Activated CD8-positive, alpha-beta memory T cell treated with anti-CD3 and anti-CD28 coated beads for 48 hours (primary cell): ENCODE data around the gene PRLHR.
"Not testable (repeated sequence)": the region's sequence is repeated elsewhere in the genome, so short reads cannot be mapped to it uniquely, and the experiment has no call there.

Experiments
- DNase-seq, 3 experiments: peaks; one replicate each; pipeline ENCODE4 v3.0.0-alpha.2; 2020; ENCODE audit warnings: low read depth in 2 of 3, low spot score in 2 of 3

The PRLHR gene

DNA sequence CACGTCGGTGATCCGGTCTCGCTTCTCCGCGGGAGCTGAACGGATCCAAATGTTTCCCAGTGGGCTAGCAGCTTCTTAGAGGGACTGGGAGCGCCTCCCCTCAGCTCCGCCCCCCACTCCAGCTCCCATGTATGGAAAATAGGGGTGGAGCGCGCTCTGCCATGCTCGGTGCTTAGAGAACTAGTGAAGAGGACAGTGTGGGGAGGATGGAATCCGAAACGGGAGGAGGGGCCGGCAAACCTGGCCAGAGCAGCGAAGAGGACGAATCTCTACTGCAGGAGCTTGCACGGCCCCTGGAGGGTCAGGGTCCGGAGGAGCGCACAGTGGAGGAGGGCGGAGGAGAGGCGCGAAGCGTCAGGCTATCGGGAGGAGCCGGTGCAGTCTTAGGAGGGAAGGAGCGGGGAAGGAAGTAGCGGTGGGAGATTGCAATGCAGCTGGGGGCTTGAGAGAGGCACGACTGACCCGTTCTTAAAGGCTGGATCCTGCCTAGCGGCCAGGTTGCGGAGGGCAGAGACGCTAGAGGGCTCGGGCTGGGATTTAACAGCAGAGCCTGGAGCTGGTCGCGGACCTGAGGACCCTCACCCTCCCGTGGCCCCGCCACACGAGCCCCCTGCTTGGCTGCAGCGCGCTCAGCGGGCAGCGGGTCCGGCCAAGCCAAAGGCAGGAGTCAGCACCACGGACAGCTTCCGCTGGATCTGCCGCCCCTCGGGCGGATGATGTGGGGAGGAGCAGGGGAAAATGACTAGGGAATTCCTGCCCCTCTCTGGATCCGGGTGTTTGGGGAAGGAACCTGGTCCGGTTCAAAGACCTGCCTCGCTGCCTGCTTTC lies at the start of gene PRLHR:
PRLHR (minus strand) TSS at position 51 of the 828 bp plus-strand sequence. CDS start 404 bp downstream, outside the sequence.
- DNase-seq, result no peak

DNA sequence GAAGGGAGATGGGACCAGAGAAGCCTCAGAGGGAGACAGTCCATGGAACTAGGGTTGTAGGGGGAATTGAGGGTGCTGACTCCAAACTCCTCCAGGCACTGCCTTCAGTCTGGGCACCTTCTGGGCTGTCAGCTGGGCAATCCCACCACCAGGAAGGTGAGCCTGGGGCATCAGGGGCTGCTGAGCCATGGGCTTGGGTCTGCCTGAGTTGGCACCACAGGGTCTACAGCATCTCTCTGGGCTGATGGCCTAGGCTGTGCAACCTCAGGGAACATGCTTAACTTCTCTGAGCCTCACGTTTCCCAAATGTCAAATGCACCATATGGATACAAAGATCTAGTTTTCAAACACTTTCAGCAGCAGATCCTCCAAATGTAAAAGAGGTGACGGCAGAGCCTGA lies 46.8 kb upstream of the PRLHR start:
- DNase-seq, result no peak

DNA sequence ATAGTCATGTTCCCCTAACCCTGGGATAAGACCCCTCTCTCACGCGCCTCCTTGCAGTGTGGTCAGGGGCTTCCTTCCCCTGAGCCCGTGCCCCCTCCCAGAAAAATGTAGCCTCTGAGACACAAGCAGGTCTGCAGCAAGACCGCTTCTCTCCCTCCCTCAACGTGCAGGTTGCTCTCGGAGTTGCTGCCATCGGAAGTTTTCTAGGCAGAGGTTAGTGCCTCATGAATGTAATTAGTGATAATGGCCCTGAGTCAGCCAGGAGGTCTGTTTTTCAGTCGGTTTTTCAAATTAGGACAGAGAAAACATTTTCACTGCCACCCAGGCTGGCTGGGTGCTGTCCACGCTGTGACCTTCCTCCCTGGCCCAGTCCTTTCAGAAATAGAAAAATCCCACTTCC lies 43.2 kb upstream of the PRLHR start:
- no peak for DNase-seq

DNA sequence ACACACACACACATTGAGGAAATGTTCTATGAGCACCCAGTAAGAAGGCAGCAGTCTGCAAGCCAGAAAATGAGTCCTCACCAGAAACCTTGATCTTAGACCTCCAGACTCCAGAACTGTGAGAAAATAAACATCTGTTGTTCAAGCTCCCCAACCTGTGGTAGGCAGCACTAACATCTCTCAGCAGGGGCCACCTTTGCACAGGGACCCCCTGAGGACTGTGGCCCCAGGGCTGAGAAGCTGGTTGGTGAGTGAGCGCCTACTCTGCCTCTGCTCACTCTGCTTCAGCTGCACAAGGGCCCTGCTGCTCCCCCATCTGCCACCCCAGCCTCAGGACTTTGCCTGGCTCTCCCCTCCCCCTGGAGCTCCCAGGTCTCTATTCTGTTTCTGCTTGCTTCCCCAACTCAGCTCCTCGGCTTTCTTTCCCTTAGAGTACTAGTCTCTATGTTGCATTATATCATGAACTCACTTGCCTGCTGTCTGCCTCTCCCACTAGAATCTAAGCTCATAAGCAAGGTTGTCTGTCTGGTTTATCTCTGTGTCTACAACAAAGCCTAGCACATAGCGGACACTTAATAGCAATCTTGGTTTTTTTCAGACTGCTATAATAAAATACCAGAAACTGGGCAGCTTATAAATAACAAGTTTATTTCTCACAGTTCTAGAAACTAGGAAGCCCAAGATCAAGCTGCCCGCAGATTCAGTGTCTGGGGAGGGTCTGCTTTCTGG lies 40.4 kb upstream of the PRLHR start:
- DNase-seq, result no peak

DNA sequence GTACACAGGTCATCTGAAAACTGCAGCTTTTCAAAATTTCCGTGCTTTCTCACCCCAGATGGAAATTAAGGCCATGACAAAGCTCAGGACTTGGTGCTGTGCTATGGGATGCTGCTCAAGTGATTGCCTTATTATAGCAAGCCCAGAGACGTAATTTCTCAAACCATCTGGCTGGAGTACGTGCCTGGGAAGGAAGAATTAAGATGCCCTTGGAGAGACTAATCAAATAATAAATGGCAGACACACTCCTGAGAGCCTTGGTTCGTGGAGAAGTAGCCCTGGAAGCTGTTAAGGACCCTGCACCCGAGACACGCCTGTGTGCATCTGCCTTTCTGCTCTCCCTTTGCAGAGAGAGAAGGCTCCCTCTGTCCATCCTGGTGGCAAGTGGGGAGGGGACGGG lies 38.3 kb upstream of the PRLHR start:
- DNase-seq, result no peak

DNA sequence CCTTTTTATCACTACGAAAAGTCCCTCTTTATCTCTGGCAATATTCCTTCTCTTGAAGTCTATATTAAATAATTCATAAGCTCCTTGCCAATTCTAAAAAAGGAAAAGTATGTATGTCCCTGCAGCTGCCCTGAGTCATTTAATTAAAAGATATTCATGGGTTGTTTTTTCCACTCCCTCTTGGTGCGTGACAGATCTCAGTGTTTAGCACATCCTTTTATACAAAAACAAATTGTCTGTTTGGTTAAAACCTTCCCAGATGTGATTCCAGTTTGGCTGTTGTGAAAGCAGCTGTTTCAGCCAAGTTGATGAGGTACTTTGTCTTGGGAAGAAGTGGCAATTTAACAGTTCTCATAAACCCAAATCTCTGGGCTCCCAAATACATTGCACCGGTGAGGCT lies 33.8 kb upstream of the PRLHR start:
- DNase-seq, result no peak

DNA sequence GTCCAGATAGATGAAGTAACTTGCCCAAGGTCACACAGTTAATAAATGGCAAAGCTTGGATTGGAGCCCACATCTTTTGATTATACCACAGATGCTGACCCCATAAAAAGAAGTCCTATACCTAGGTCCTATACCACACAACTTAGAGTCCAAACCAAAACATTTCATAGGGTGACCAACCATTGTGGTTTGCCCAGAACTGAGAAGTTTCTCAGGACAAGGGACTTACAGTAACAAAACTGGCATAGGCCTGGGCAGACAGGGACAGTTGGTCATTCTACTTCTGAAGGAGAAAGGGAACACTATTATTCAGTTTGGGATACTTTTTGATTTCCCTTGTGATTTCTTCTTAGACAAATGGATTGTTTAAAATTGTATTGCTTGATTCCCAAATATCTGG lies 32.9 kb upstream of the PRLHR start:
- no peak for DNase-seq

DNA sequence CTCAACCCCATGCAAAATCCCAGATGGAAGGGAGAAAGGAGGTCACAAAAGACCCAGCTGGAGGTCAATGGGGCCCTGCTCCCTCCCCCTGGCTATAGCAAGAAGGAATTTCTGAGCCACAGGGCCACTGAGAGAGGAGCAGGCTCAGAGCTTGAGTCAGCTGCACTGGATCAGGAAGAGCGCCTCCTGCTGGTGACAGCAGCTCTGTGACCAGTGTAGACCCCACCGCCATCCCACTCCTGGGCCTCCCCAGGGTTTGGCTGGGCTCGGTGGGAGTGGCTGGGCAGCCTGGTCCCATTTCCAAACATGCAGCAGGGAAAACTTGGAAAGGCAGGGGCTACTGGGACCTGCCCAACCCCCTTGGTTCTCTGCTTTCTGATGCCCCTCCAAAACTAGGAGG lies 31.5 kb upstream of the PRLHR start:
- DNase-seq, result no peak

DNA sequence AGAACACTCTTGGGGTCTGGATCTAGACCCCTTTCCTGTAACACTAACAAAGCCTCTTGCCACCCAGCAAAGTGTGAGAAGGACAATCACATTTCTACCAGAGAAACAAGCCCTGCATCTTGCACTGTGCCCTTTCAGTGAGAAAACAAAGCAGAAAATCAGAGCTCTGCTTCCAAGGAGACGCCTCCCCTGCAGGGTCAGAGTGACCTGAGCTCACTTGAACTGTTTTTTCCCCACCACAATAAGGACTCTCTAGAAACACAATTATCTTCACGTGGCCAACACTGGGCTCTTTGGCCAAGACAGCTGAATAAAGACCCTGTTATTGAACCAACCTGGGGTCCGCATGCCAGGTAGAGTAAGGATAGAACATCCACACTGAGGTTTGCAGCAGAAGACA lies 30.1 kb upstream of the PRLHR start:
- no peak for DNase-seq

DNA sequence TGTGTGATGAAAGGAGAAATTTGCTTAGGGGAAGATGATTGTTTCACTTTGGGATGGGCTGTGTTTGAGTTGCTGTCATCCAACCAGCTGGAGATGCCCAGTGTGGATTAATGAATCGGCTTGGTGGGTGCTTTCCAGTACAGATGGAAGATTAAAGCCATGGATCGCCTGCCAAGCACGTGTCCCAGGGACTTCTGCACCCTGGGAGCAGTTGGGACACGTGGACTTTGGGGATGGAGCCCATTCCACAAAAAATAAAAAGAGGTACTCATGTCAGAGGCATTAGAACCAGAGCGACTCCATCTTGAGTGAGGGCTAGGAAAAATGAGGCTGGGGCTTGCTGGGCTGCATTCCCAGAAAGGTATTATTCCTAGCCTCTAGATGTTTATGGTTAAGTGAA lies 29.3 kb upstream of the PRLHR start:
- no peak for DNase-seq

DNA sequence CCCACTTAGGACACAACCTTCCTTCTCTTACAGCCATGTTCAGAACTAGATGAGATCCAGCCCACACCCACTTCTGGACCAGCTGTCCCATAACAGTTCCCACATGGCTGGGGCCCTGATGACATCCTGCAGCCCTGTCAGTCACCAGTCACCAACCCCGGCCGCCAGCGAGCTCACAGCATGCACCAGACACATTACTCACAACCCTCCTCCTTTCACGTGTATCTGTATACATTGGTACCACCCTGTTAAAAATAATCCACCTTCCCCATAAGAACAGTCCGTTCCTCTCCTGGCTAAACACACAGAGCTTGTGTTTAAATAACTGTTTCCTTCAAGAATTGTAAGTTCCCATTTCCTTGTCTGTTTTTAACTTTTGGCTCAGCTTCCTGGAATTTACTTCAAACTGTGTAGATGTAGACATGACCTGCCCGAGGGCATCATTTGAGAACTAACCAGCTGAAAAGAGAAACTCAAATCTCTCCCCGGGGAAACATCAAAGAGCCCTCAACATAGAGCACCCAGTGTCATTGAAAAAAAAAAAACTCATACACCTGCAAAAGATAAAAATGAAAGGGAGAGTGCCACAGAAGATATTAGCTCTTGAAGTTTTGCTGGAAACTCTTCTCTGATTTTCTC lies 26.0 kb upstream of the PRLHR start:
- no peak for DNase-seq

DNA sequence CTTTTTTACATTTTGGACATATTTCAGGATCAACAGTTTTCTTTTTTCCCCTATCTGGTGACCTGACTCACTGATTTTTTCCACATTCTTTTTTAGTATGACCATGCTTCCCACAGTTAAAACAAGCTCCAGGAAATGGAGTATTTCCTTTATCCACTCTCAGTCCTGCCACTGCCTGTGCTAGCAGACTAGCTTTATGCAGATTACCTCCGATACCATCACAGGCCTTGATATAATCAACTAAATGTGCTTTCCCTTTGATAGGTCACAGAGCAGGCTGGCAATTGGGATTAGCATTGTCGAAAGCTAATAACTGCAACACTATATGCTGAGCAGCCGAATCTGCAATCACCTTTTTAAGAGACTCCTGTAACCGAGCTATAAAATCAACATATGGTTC lies 18.4 kb upstream of the PRLHR start:
- not testable (repeated sequence) for DNase-seq

DNA sequence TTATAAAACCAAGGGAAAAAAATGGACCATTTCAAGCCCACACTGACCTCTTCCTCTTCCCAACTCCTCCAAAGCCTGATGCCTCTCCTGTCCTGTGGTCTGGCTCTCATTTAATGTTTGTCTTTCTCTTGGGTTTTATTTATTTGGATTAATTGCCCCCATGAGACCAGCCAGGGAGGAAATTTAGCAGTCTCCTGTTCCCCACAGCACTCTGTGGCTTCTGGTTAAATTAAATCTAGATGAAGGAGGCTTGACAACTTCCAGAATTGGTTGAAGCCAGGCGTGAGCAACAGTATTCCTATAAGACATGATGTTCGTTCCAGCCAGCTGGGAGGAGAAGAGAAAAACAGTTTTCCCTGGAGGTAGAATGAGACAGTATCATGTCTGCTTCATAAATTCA lies 15.1 kb upstream of the PRLHR start:
- no peak for DNase-seq

DNA sequence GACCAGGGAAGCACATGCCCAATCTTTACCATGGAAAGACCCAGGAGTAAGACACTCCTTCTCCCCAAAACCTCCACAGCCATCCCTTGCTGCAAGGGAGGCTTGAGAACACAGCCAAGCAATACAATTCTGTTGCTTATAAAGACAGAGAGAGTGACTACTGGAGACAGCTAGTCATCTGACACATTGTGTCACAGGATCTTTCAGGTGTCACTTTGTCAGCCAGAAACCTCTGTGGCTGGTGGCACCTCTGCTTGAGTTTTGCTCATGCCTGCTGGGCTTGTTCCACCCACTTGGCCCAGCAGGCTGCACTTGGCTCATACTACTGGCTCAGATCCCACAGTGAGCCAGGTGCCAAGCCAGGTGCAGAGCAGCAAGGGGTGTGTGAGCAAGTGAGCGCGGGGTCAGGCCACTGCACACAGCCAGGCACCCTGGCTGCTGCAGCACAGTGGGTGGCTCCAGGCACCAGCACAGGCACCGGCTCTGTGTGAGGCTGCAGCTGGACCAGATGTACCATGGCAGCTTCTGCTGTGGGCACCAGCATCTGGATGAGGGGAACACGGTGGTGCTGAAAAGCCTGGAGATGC lies 12.4 kb upstream of the PRLHR start:
- DNase-seq, result no peak

DNA sequence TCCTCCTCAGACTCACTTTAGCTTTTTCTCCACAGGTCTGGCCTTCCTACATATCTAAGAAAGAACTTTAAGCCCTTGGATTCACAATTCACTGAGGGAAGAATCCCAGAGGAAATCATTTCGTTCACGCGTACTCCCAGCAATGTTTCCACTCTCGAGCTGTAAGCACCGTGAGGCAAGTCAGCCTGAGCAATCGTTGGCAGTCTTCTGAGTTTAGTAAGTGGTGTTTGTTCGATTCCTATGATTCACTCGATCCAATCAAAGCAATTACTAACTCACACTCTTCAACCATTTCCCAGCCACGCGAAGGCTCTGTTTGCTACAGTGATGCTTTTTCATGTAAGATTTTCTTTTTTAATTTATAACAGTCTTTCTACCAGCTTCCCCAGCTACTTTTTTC lies 10.2 kb upstream of the PRLHR start:
- DNase-seq, result no peak

DNA sequence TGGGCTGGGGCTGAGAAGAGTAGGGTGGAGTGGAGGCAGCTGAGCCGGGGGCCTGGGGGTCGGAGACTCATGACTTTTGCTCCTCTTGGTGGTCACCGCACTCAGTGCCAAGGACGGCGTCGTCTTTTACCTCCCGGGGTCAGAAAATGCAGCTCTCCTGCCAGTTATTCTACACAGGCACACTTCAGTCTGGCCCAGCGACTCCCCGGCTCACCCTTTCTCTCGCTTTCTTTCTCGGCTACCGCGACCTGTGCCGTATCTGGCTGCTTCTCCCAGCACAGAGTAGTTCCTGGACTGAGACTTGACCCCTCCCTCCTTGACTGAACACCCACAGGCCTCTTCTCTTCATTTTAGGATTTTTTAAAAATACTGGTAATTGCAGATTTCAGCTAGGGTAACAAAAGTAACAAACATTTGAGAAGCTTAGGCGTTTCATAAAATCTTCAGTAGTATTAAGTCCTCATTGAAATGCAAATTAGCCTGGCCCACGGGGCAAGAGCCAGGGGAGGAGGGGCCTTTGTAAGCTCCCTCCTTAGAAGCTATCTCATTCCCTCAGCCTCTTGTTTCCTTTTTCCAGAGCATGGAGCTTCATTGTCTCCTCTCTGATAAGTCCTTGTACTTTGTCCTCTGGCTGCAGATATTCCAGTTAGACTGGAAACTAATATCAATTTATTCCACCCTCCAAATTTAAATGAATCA lies 1.1 kb upstream of the PRLHR start:
- DNase-seq, result no peak

DNA sequence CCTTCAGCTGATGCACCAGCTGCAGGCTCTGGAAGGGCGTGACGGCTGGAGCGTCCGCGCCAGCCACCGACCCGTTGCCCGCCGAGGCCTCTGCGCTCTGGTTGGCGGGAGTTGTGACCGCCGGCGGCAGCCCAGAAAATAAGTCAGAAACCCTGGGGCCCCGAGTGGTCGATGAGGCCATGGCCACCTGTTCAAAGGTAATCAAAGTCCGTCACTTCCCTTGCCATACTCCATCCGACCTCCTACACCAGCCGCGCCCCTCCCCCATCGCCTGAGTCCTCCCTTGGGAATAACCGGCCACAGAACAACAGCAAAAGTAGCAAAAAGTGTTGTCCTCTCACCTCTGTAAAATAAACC lies 406 bp downstream of the PRLHR start:
- no peak for DNase-seq

DNA sequence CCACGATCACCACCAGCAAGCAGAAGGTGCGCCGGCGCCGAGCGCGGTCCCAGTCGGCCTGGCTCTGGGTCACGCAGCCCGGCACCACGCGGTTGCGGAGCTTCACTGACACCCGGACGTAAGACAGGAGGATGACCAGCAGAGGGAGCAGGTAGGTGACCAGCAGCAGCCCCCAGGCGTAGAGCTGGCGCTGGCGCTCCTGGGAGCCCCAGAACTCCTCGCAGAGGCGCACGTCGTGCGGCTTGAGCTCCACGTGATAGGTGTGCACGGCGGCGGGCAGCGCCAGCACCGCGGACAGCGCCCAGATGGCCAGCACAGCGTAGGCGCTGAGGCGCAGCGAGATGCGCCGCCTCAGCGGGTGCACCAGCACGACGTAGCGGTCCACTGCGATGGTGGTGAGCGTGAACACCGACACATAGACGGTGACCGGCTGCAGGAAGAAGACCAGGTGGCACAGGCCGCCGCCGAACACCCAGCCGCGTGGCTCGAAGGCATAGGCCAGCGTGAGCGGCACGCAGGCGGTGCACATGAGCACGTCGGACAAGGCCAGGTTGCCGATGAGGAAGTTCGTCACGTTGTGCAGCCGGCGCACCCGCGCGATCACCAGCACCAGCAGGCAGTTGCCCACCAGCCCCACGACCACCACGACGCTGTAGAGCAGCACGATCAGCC lies 920 bp downstream of the PRLHR start:
- peak in 1 of 3 experiments; percentile 3 for DNase-seq

DNA sequence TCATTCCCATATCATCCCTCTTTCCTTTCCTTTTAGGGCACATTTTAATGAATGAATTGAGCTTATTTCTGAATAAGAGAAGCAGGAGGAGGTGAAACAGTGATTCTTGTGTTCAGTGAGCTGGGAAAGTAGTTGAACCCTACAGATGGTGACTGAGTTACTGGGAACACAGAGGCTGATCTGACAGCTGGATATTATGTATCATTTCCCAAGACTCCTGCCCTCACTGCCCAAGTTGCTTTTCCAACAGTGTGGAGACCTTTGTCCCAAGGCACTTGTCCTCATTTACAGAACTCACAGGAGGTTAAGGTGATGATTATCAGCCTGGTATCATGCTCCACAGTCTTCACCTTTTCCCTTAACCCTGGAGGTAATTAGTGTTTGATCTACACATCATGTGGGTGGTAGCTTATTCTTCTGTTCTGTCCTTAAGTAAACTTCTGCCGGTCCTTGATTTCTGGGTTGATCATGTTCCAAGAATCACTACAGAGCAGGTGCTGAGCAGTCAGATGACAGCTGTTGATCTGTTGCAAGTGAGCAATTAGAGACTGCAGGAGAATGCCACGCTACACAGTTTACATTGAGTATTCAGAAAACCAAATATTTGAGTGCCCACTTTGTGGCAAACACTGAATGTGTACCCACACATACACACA lies 2.6 kb downstream of the PRLHR start:
- DNase-seq, result no peak

DNA sequence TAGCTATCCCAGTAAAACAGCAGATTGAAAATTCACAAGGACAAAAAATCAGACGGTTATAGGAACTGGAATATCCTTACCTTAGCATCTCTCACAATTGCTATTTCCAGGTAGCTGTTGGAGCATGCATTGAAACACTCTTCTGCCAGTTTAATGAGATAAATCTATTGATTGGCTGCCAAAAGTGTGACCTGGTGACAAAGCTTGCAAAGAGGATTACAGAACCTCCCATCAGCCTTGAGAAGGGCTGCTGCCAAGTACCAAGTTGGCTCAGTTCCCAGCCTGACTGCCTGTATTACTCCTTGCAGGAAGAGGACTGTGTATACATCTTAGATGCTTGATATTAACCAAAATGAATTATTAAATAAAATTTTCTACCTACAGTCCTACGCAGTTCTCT lies 5.1 kb downstream of the PRLHR start:
- DNase-seq, result no peak
